Stimulated activated CD4-positive, alpha-beta T cell treated with anti-CD3 and anti-CD28 coated beads, Interleukin-4, amount 100 ng/mL, for 4 hours (primary cell): ENCODE data around the gene IQSEC1.

Experiments used
- DNase-seq, 2 experiments: peaks; one replicate each; pipeline ENCODE4 v3.0.0-alpha.2; 2020

The IQSEC1 gene

GRCh38 chr3:12924437-12924836 is 148.8 kb downstream of the IQSEC1 start:
- DNase-seq: no peak

- DNase-seq: no peak
These were observed 150.3 kb downstream of the IQSEC1 start for GRCh38 chr3:12922881-12923431.

GRCh38 chr3:12922306-12922705 is 150.9 kb downstream of the IQSEC1 start:
- no peak for DNase-seq

- no peak for DNase-seq
These were observed 151.5 kb downstream of the IQSEC1 start for GRCh38 chr3:12921736-12922135.

GRCh38 chr3:12920967-12921366 is 152.3 kb downstream of the IQSEC1 start:
- no peak for DNase-seq

- no peak for DNase-seq
These were observed 154.0 kb downstream of the IQSEC1 start for GRCh38 chr3:12919205-12919604.

- no peak for DNase-seq
These were observed 155.0 kb downstream of the IQSEC1 start for GRCh38 chr3:12918231-12918630.

GRCh38 chr3:12916159-12916558 is 157.1 kb downstream of the IQSEC1 start:
- no peak for DNase-seq

GRCh38 chr3:12914088-12914487 is 159.1 kb downstream of the IQSEC1 start:
- DNase-seq: no peak

- DNase-seq: no peak
These were observed 161.3 kb downstream of the IQSEC1 start for GRCh38 chr3:12911881-12912415.

GRCh38 chr3:12910356-12911099 is 162.7 kb downstream of the IQSEC1 start:
- DNase-seq: no peak

GRCh38 chr3:12909710-12910109 is 163.5 kb downstream of the IQSEC1 start:
- DNase-seq: no peak

GRCh38 chr3:12908859-12909258 is 164.4 kb downstream of the IQSEC1 start:
- no peak for DNase-seq

- no peak for DNase-seq
These were observed 165.0 kb downstream of the IQSEC1 start for GRCh38 chr3:12908136-12908730.

GRCh38 chr3:12907729-12908128 is 165.5 kb downstream of the IQSEC1 start:
- no peak for DNase-seq

- no peak for DNase-seq
These were observed 165.9 kb downstream of the IQSEC1 start for GRCh38 chr3:12907296-12907695.

- DNase-seq: no peak
These were observed 166.3 kb downstream of the IQSEC1 start for GRCh38 chr3:12906916-12907290.

GRCh38 chr3:12906141-12906915 is 166.9 kb downstream of the IQSEC1 start:
- DNase-seq: no peak

GRCh38 chr3:12905316-12906071 is 167.7 kb downstream of the IQSEC1 start:
- no peak for DNase-seq

- no peak for DNase-seq
These were observed 168.3 kb downstream of the IQSEC1 start for GRCh38 chr3:12904951-12905315.

GRCh38 chr3:12903881-12904280 is 169.3 kb downstream of the IQSEC1 start:
- DNase-seq: no peak

GRCh38 chr3:12903000-12903800 is 170.0 kb downstream of the IQSEC1 start:
- DNase-seq: no peak
